Endothelial cell of umbilical vein (primary cell): Measurements from ENCODE around the gene IMPA2. TPM values are rescaled to one million over a fixed set of nuclear protein-coding genes. Genes with fewer than 3 reads are reported as not detected.

Experiments
- BruUV-seq: library from RNA; stranded (reverse); fragments of 400-500 nt; replicated peaks from 2 replicates; lab custom pipeline; 2021; lab: Mats Ljungman, UMichigan
- CTCF ChIA-PET: fragments of 300-600, 350-600 bp; sonication (Branson Sonifier 250); formaldehyde crosslinking; loops from one replicate; lab custom pipeline; 2021; ENCODE audit warnings: antibody characterized with exemption, inconsistent platforms; lab: Charles Lee
- POLR2A ChIA-PET: fragments of 300-600, 350-600 bp; sonication (Branson Sonifier 250); formaldehyde crosslinking; loops from one replicate; lab custom pipeline; 2021; ENCODE audit warnings: antibody characterized with exemption, inconsistent platforms; lab: Charles Lee
- DNase-seq: peaks from one replicate; pipeline ENCODE4 v3.0.0-alpha.2; 2011; ENCODE audit warnings: low read depth, low spot score
- FAIRE-seq: peaks from 2 replicates; lab custom pipeline; 2011; peaks lifted over from hg19 to GRCh38; lab: Jason Lieb, UNC
- H2AFZ ChIP-seq: 2 replicates; pipeline ENCODE4 v1.6.0; 2012; ENCODE audit warnings: low read depth, low read length, control low read depth, inconsistent platforms
- H3K27ac ChIP-seq: 2 replicates; pipeline ENCODE4 v1.5.1; 2011; ENCODE audit warnings: low read depth, mild to moderate bottlenecking, control low read depth, low read length, moderate library complexity; ENCODE audit not compliant: insufficient read depth
- H3K27me3 ChIP-seq, 2 experiments: 2 replicates each; pipeline versions ENCODE4 v1.6.0 to v1.6.1; 2011; ENCODE audit warnings: low read length in 2 of 2, mixed read lengths in 1 of 2; ENCODE audit not compliant: control insufficient read depth in 2 of 2, insufficient read depth in 2 of 2
- H3K36me3 ChIP-seq, 2 experiments: 2 replicates in 1 of 2; 3 replicates in 1 of 2; pipeline ENCODE4 v1.5.1; 2011; ENCODE audit warnings: low read length in 2 of 2, mild to moderate bottlenecking in 1 of 2, moderate library complexity in 1 of 2; ENCODE audit not compliant: control insufficient read depth in 2 of 2, insufficient read depth in 2 of 2; ENCODE audit errors: extremely low read depth in 1 of 2
- H3K4me1 ChIP-seq: 3 replicates; pipeline ENCODE4 v1.5.1; 2011; ENCODE audit warnings: mild to moderate bottlenecking, low read length; ENCODE audit not compliant: control insufficient read depth, insufficient read depth; ENCODE audit errors: extremely low read depth
- H3K4me2 ChIP-seq: 2 replicates; pipeline ENCODE4 v1.6.1; 2011; ENCODE audit warnings: low read length, control low read depth, mixed read lengths; ENCODE audit not compliant: insufficient read depth
- H3K4me3 ChIP-seq, 3 experiments: fragments of 200-600 bp in 1 of 3; sonication (generic), shearing (Covaris generic) in 1 of 3; replicated peaks in 1 of 3; 2 replicates each; pipeline ENCODE4 v1.5.1; 2011 to 2016; ENCODE audit warnings: control low read depth in 3 of 3, low read length in 3 of 3, mild to moderate bottlenecking in 2 of 3, inconsistent platforms in 1 of 3, low read depth in 1 of 3, moderate library complexity in 1 of 3; ENCODE audit not compliant: insufficient read depth in 1 of 3
- H3K79me2 ChIP-seq: 2 replicates; pipeline ENCODE4 v1.6.0; 2012; ENCODE audit warnings: low read length, inconsistent platforms; ENCODE audit not compliant: control insufficient read depth, insufficient read depth
- H3K9ac ChIP-seq: replicated peaks from 2 replicates; pipeline ENCODE3; 2011; ENCODE audit warnings: low read length, control low read depth; ENCODE audit not compliant: insufficient read depth; ENCODE audit errors: extremely low read depth
- H3K9me1 ChIP-seq: replicated peaks from 3 replicates; pipeline ENCODE4 v1.6.0; 2011; ENCODE audit warnings: mild to moderate bottlenecking, low read length; ENCODE audit not compliant: control insufficient read depth, insufficient read depth; ENCODE audit errors: extremely low read depth
- H3K9me3 ChIP-seq: replicated peaks from 2 replicates; pipeline ENCODE4 v1.5.1; 2012; ENCODE audit warnings: low read length, inconsistent platforms; ENCODE audit not compliant: control insufficient read depth, insufficient read depth
- H4K20me1 ChIP-seq: replicated peaks from 2 replicates; pipeline ENCODE3; 2011; ENCODE audit warnings: mild to moderate bottlenecking, low read length; ENCODE audit not compliant: control insufficient read depth, insufficient read depth; ENCODE audit errors: extremely low read depth
- CTCF ChIP-seq, 2 donors: IDR thresholded peaks; 1 replicate in 1 of 2; 2 replicates in 1 of 2; pipeline ENCODE4 v1.5.1; 2011; ENCODE audit warnings: low read length in 2 of 2, mild to moderate bottlenecking in 2 of 2, moderate library complexity in 2 of 2, control low read depth in 1 of 2, inconsistent platforms in 1 of 2, low read depth in 1 of 2; ENCODE audit not compliant: insufficient read depth in 1 of 2; ENCODE audit errors: extremely low read depth in 1 of 2
- EZH2 ChIP-seq: IDR thresholded peaks from 2 replicates; pipeline ENCODE4 v1.6.1; 2012; ENCODE audit warnings: borderline replicate concordance, low read depth, mild to moderate bottlenecking, moderate library complexity, low read length, inconsistent platforms; ENCODE audit not compliant: severe bottlenecking
- FOS ChIP-seq: IDR thresholded peaks from 2 replicates; pipeline ENCODE4 v1.6.1; 2011; ENCODE audit warnings: mild to moderate bottlenecking, low read length, moderate library complexity, borderline replicate concordance; ENCODE audit not compliant: insufficient read depth
- GATA2 ChIP-seq: IDR thresholded peaks from 2 replicates; pipeline ENCODE4 v1.7.0; 2011; ENCODE audit warnings: low read depth, mild to moderate bottlenecking, moderate library complexity, mixed read lengths, low read length; ENCODE audit not compliant: insufficient read length, insufficient read depth
- JUN ChIP-seq: IDR thresholded peaks from 2 replicates; pipeline ENCODE4 v1.6.1; 2011; ENCODE audit warnings: borderline replicate concordance, low read depth; ENCODE audit not compliant: insufficient read length, insufficient read depth
- MAX ChIP-seq: IDR thresholded peaks from 2 replicates; pipeline ENCODE4 v1.6.1; 2011; ENCODE audit not compliant: insufficient read depth, insufficient read length
- MYC ChIP-seq: IDR thresholded peaks from one replicate; pipeline ENCODE4 v1.6.1; 2011; ENCODE audit warnings: mild to moderate bottlenecking, low read depth, low read length
- POLR2A ChIP-seq: IDR thresholded peaks from 2 replicates; pipeline ENCODE4 v1.6.1; 2012; ENCODE audit warnings: low read depth, mild to moderate bottlenecking, control low read depth, low read length
- POLR2AphosphoS5 ChIP-seq: IDR thresholded peaks from 2 replicates; pipeline ENCODE4 v1.6.1; 2012; ENCODE audit warnings: low read depth, mild to moderate bottlenecking, control low read depth, low read length, moderate library complexity; ENCODE audit not compliant: insufficient read depth
- dilution Hi-C: fragments of 300-500 bp; cut with MboI; formaldehyde crosslinking; loops from one replicate; pipeline ENCODE4 v1.15.0; 2019; ENCODE audit warnings: low sequenced_read_pairs; ENCODE audit not compliant: extremely low pct_ligation_motif_present
- intact Hi-C: fragments of 100-400 bp; cut with micrococcal nuclease; formaldehyde crosslinking; loops from one replicate; pipeline ENCODE4 v1.10.0; 2022
- polyA plus RNA-seq, 4 experiments: library from polyadenylated mRNA; depleted of rRNA in 3 of 4; stranded (reverse) in 3 of 4; unstranded in 1 of 4; fragments of >200 nt; gene quantifications; 2 replicates each; pipeline versions ENCODE4 v1.2.1 to v1.2.3, GENCODE V29; 2011 to 2012; ENCODE audit warnings: missing spikeins in 1 of 4
- total RNA-seq: library from RNA; stranded (reverse); gene quantifications from 2 replicates; pipeline ENCODE4 v1.2.3, GENCODE V29; 2021

IMPA2 gene
- total and polyA plus RNA-seq, 2 donors (not counting 3 experiments of a cell fraction or from before 2014, with no cell fraction given), result 6.1 to 8.0 TPM

GRCh38 chr18:11994336-11994702, 13.0 kb downstream of the IMPA2 start:
- CTCF ChIA-PET, result interaction anchor here (1.0 to 10.9 kb wide), 13 partner anchors 10 to 339 kb away, joined by 3 to 717 read pairs (median 25); partner anchors contain the start of gene IMPA2
- Histone ChIP-seq H3K9ac (no peak overlapping the region), H3K4me2 (no peak overlapping the region), H2AFZ (no peak overlapping the region), H3K27ac (no peak overlapping the region), H3K9me3 (no peaks in the 10 kb centered on the region), H4K20me1 (no peaks in the 10 kb centered on the region), H3K79me2 (no peaks in the 10 kb centered on the region), H3K4me3 (no peak overlapping the region), H3K4me1 (peaks cover 6% of the 10 kb centered on the region), H3K9me1 (no peaks in the 10 kb centered on the region), H3K36me3 (no peaks in the 10 kb centered on the region), H3K27me3 (no peaks in the 10 kb centered on the region)
- BruUV-seq, result no TSS peak
- no peak for DNase-seq
- dilution Hi-C loops (no loop called here), intact Hi-C loops (loop anchor here (2.0 kb wide), 2 partner anchors 44 to 48 kb away; no protein-coding TSS in a partner anchor)
- FAIRE-seq, result no peak
- POLR2A ChIA-PET, result interaction anchor here (1.1 kb wide), 1 partner anchor 14 kb away, joined by 5 read pairs; the partner anchor contains the start of gene IMPA2
- no peak for TF ChIP-seq MYC
- TF ChIP-seq GATA2, result no peak
- no peak for TF ChIP-seq FOS
- TF ChIP-seq CTCF (IDR thresholded peaks at IDR 0.05; ENCODE audit: extremely low read depth in 1 of 2, insufficient read depth in 1 of 2, low read depth in 1 of 2, low read length in 2 of 2), result no peak
- no peak for TF ChIP-seq POLR2AphosphoS5
- no peak for TF ChIP-seq JUN
- no peak for TF ChIP-seq EZH2
- no peak for TF ChIP-seq MAX
- TF ChIP-seq POLR2A, result no peak
